GM12865 (cell line): ENCODE results near the gene PTPRZ1.

Experiments used
- DNase-seq: peaks from one replicate; pipeline ENCODE4 v3.0.0; 2010; ENCODE audit warnings: low read depth
- H3K4me3 ChIP-seq: 2 replicates; pipeline ENCODE4 v1.5.1; 2011; ENCODE audit warnings: mild to moderate bottlenecking, low read depth, low read length, control low read depth
- CTCF ChIP-seq: IDR thresholded peaks from 2 replicates; pipeline ENCODE4 v1.5.1; 2011; ENCODE audit warnings: low read length, control low read depth, low read depth, inconsistent platforms; ENCODE audit not compliant: insufficient read depth; ENCODE audit errors: missing control alignments

Gene PTPRZ1

GRCh38 chr7:121847041-121847440, 25.9 kb upstream of the PTPRZ1 start:
- H3K4me3 ChIP-seq = no peak overlapping the region
- no peak for DNase-seq
- TF ChIP-seq CTCF = no peak

GRCh38 chr7:121853307-121853706, 19.7 kb upstream of the PTPRZ1 start:
- no peak for TF ChIP-seq CTCF
- no peak for DNase-seq
- no peak overlapping the region for H3K4me3 ChIP-seq

- no peak overlapping the region for H3K4me3 ChIP-seq
- no peak for TF ChIP-seq CTCF
- DNase-seq = no peak
Measured at GRCh38 chr7:121860953-121861352, 12.0 kb upstream of the PTPRZ1 start.

GRCh38 chr7:121862591-121862990, 10.4 kb upstream of the PTPRZ1 start:
- no peak for TF ChIP-seq CTCF
- H3K4me3 ChIP-seq = no peak overlapping the region
- no peak for DNase-seq

DNA sequence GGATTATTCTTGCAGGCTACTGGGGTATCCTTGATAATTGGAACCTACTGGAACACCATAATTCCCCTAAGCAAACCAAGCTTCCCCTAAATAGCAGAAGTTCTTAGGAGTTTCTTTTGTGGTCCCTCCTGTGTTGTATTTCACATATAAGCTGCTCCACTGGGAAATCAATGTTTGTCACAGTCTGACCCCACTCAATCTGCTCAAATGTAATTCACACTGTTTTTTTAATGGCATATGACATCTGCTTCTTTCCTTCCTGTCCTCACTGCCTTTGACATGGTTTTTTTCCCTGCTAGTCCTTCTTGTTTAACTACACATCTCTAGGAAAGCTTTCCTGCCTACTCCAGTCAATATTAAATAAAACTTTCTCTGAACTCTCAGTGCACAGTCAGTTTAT, 1.8 kb upstream of the PTPRZ1 start:
- no peak for TF ChIP-seq CTCF
- no peak for DNase-seq
- H3K4me3 ChIP-seq = no peak overlapping the region

DNA sequence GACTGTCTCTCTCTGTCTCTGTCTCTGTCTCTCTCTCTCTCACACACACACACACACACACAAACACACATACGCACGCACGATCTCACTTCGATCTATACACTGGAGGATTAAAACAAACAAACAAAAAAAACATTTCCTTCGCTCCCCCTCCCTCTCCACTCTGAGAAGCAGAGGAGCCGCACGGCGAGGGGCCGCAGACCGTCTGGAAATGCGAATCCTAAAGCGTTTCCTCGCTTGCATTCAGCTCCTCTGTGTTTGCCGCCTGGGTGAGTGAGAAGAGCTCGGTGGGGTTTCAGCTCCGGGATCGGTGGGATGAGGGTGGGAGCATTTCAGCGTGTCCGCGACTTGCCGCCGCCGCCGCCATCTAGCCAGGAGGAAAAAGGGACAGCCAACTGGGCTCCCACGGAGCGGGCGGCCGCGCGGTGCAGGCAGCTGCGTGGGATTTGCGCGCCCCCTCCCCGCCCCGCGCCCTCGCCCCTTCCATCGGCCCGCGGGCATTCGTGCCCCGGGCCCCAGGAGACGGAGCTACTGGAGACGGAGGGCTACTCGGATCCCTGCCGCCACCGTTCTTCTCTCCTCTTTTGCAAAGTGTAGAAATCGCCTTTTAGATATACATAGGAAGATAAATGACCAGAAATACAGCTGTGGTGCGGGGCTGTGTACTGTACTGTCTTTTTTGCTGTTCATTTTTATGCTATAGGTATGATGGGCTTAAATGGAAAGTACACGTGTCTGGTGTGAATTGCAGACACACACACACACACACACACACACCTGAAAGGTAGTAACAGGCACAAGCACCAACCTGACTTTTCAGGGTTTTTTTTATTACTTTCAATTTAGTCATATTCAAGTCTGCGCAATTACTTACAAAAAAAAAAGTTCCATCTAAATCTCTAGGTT, 581 bp downstream of the PTPRZ1 start:
- no peak for TF ChIP-seq CTCF
- no peak for DNase-seq
- H3K4me3 ChIP-seq = peak overlapping the region; percentile 19

GRCh38 chr7:121874298-121874697, 1.3 kb downstream of the PTPRZ1 start:
- no peak for TF ChIP-seq CTCF
- no peak overlapping the region for H3K4me3 ChIP-seq
- no peak for DNase-seq
